ENCODE data around the gene BIN1.

The BIN1 gene

GRCh38 chr2:127086990-127087790, 19.8 kb downstream of the BIN1 start:
- Histone ChIP-seq H3K27me3 (ENCODE audit: control insufficient read depth, insufficient read depth, low read length) (no peaks in the 10 kb centered on the region), H3K36me3 (ENCODE audit: insufficient read depth, low read length) (peaks cover 8% of the 10 kb centered on the region), H3K9ac (ENCODE audit: low read depth, low read length) (peak overlapping the region; percentile 61), H3K4me1 (ENCODE audit: control insufficient read depth, insufficient read depth, low read length) (peaks cover 77% of the 10 kb centered on the region), H3K4me2 (ENCODE audit: low read length) (peak overlapping the region; percentile 66), H3K9me3 (replicated peaks; ENCODE audit: low read length) (no peaks in the 10 kb centered on the region), H3K4me3 (ENCODE audit: low read length) (peak overlapping the region; percentile 41)

- H3K9ac ChIP-seq (ENCODE audit: low read depth, low read length) = peak overlapping the region; percentile 76
- peaks cover 86% of the 10 kb centered on the region for H3K4me1 ChIP-seq (ENCODE audit: control insufficient read depth, insufficient read depth, low read length)
- H3K36me3 ChIP-seq (ENCODE audit: insufficient read depth, low read length) = peaks cover 8% of the 10 kb centered on the region
- H3K27me3 ChIP-seq (ENCODE audit: control insufficient read depth, insufficient read depth, low read length) = no peaks in the 10 kb centered on the region
- H3K9me3 ChIP-seq (replicated peaks; ENCODE audit: low read length) = no peaks in the 10 kb centered on the region
- peak overlapping the region; percentile 74 for H3K4me2 ChIP-seq (ENCODE audit: low read length)
- H3K4me3 ChIP-seq (ENCODE audit: low read length) = no peak overlapping the region
Observed at GRCh38 chr2:127085317-127085681, 21.7 kb downstream of the BIN1 start.

- peaks cover 11% of the 10 kb centered on the region for H3K36me3 ChIP-seq (ENCODE audit: insufficient read depth, low read length)
- H3K4me3 ChIP-seq (ENCODE audit: low read length) = peak overlapping the region; percentile 48
- peak overlapping the region; percentile 74 for H3K4me2 ChIP-seq (ENCODE audit: low read length)
- peak overlapping the region; percentile 76 for H3K9ac ChIP-seq (ENCODE audit: low read depth, low read length)
- peaks cover 86% of the 10 kb centered on the region for H3K4me1 ChIP-seq (ENCODE audit: control insufficient read depth, insufficient read depth, low read length)
- no peaks in the 10 kb centered on the region for H3K9me3 ChIP-seq (replicated peaks; ENCODE audit: low read length)
- no peaks in the 10 kb centered on the region for H3K27me3 ChIP-seq (ENCODE audit: control insufficient read depth, insufficient read depth, low read length)
Observed at GRCh38 chr2:127084611-127085316, 22.2 kb downstream of the BIN1 start.

GRCh38 chr2:127083819-127084503, 23.0 kb downstream of the BIN1 start:
- peaks cover 19% of the 10 kb centered on the region for H3K36me3 ChIP-seq (ENCODE audit: insufficient read depth, low read length)
- peak overlapping the region; percentile 56 for H3K4me3 ChIP-seq (ENCODE audit: low read length)
- H3K9me3 ChIP-seq (replicated peaks; ENCODE audit: low read length) = no peaks in the 10 kb centered on the region
- H3K9ac ChIP-seq (ENCODE audit: low read depth, low read length) = peak overlapping the region; percentile 76
- H3K4me2 ChIP-seq (ENCODE audit: low read length) = peak overlapping the region; percentile 74
- H3K27me3 ChIP-seq (ENCODE audit: control insufficient read depth, insufficient read depth, low read length) = no peaks in the 10 kb centered on the region
- peaks cover 94% of the 10 kb centered on the region for H3K4me1 ChIP-seq (ENCODE audit: control insufficient read depth, insufficient read depth, low read length)

- Histone ChIP-seq H3K4me1 (ENCODE audit: control insufficient read depth, insufficient read depth, low read length) (peaks cover 99% of the 10 kb centered on the region), H3K9me3 (replicated peaks; ENCODE audit: low read length) (no peaks in the 10 kb centered on the region)
Observed at GRCh38 chr2:127082974-127083373, 24.0 kb downstream of the BIN1 start.

GRCh38 chr2:127081826-127082633, 24.9 kb downstream of the BIN1 start:
- Histone ChIP-seq H3K9ac (ENCODE audit: low read depth, low read length) (peak overlapping the region; percentile 77), H3K36me3 (ENCODE audit: insufficient read depth, low read length) (peaks cover 16% of the 10 kb centered on the region), H3K4me3 (ENCODE audit: low read length) (no peak overlapping the region), H3K9me3 (replicated peaks; ENCODE audit: low read length) (no peaks in the 10 kb centered on the region), H3K27me3 (ENCODE audit: control insufficient read depth, insufficient read depth, low read length) (no peaks in the 10 kb centered on the region), H3K4me1 (ENCODE audit: control insufficient read depth, insufficient read depth, low read length) (peaks cover 99% of the 10 kb centered on the region), H3K4me2 (ENCODE audit: low read length) (peak overlapping the region; percentile 74)

More at GRCh38 chr2:127082974-127083373, 24.0 kb downstream of the BIN1 start:
- Histone ChIP-seq H3K4me3 (ENCODE audit: low read length) (peak overlapping the region; percentile 56), H3K36me3 (ENCODE audit: insufficient read depth, low read length) (peaks cover 19% of the 10 kb centered on the region), H3K27me3 (ENCODE audit: control insufficient read depth, insufficient read depth, low read length) (no peaks in the 10 kb centered on the region), H3K4me2 (ENCODE audit: low read length) (peak overlapping the region; percentile 74), H3K9ac (ENCODE audit: low read depth, low read length) (peak overlapping the region; percentile 77)

- H3K9ac ChIP-seq (ENCODE audit: low read depth, low read length) = peak overlapping the region; percentile 77
- H3K27me3 ChIP-seq (ENCODE audit: control insufficient read depth, insufficient read depth, low read length) = no peaks in the 10 kb centered on the region
- peak overlapping the region; percentile 28 for H3K4me3 ChIP-seq (ENCODE audit: low read length)
- H3K9me3 ChIP-seq (replicated peaks; ENCODE audit: low read length) = no peaks in the 10 kb centered on the region
- H3K36me3 ChIP-seq (ENCODE audit: insufficient read depth, low read length) = peaks cover 20% of the 10 kb centered on the region
- peak overlapping the region; percentile 74 for H3K4me2 ChIP-seq (ENCODE audit: low read length)
- peaks cover 98% of the 10 kb centered on the region for H3K4me1 ChIP-seq (ENCODE audit: control insufficient read depth, insufficient read depth, low read length)
Observed at GRCh38 chr2:127080938-127081755, 25.8 kb downstream of the BIN1 start.

GRCh38 chr2:127080226-127080937, 26.6 kb downstream of the BIN1 start:
- H3K4me2 ChIP-seq (ENCODE audit: low read length) = peak overlapping the region; percentile 74
- H3K4me3 ChIP-seq (ENCODE audit: low read length) = peak overlapping the region; percentile 28
- H3K9ac ChIP-seq (ENCODE audit: low read depth, low read length) = peak overlapping the region; percentile 77
- H3K27me3 ChIP-seq (ENCODE audit: control insufficient read depth, insufficient read depth, low read length) = no peaks in the 10 kb centered on the region
- H3K4me1 ChIP-seq (ENCODE audit: control insufficient read depth, insufficient read depth, low read length) = peaks cover 92% of the 10 kb centered on the region
- peaks cover 21% of the 10 kb centered on the region for H3K36me3 ChIP-seq (ENCODE audit: insufficient read depth, low read length)
- H3K9me3 ChIP-seq (replicated peaks; ENCODE audit: low read length) = no peaks in the 10 kb centered on the region

GRCh38 chr2:127079358-127079920, 27.5 kb downstream of the BIN1 start:
- H3K36me3 ChIP-seq (ENCODE audit: insufficient read depth, low read length) = peaks cover 27% of the 10 kb centered on the region
- H3K4me3 ChIP-seq (ENCODE audit: low read length) = no peak overlapping the region
- no peaks in the 10 kb centered on the region for H3K9me3 ChIP-seq (replicated peaks; ENCODE audit: low read length)
- peak overlapping the region; percentile 33 for H3K4me2 ChIP-seq (ENCODE audit: low read length)
- H3K9ac ChIP-seq (ENCODE audit: low read depth, low read length) = peak overlapping the region; percentile 77
- H3K27me3 ChIP-seq (ENCODE audit: control insufficient read depth, insufficient read depth, low read length) = no peaks in the 10 kb centered on the region
- H3K4me1 ChIP-seq (ENCODE audit: control insufficient read depth, insufficient read depth, low read length) = peaks cover 91% of the 10 kb centered on the region
